Stimulated activated CD4-positive, alpha-beta T cell treated with anti-CD3 and anti-CD28 coated beads, Interleukin-1b, Interleukin-23, amount 100 ng/mL, for 4 hours (primary cell): Measurements from ENCODE around the gene DPY19L3.
"Not testable (repeated sequence)": the region's sequence is repeated elsewhere in the genome, so short reads cannot be mapped to it uniquely, and the experiment has no call there.

Experiments used
- DNase-seq, 2 donors: peaks; one replicate each; pipeline ENCODE4 v3.0.0-alpha.2; 2020; ENCODE audit warnings: low read depth in 2 of 2

Gene DPY19L3

GRCh38 chr19:32396046-32396652, 9.4 kb upstream of the DPY19L3 start:
- DNase-seq: no peak

- no peak for DNase-seq
Observed at GRCh38 chr19:32397671-32398101, 7.9 kb upstream of the DPY19L3 start.

- no peak for DNase-seq
Observed at GRCh38 chr19:32401992-32402391, 3.6 kb upstream of the DPY19L3 start.

GRCh38 chr19:32403291-32403995, 2.1 kb upstream of the DPY19L3 start:
- no peak for DNase-seq

- no peak for DNase-seq
Observed at GRCh38 chr19:32404213-32404932, 1.2 kb upstream of the DPY19L3 start.

GRCh38 chr19:32404933-32405430, 588 bp upstream of the DPY19L3 start:
- DNase-seq: peak in 1 of 2 donors; percentile 17

DNA sequence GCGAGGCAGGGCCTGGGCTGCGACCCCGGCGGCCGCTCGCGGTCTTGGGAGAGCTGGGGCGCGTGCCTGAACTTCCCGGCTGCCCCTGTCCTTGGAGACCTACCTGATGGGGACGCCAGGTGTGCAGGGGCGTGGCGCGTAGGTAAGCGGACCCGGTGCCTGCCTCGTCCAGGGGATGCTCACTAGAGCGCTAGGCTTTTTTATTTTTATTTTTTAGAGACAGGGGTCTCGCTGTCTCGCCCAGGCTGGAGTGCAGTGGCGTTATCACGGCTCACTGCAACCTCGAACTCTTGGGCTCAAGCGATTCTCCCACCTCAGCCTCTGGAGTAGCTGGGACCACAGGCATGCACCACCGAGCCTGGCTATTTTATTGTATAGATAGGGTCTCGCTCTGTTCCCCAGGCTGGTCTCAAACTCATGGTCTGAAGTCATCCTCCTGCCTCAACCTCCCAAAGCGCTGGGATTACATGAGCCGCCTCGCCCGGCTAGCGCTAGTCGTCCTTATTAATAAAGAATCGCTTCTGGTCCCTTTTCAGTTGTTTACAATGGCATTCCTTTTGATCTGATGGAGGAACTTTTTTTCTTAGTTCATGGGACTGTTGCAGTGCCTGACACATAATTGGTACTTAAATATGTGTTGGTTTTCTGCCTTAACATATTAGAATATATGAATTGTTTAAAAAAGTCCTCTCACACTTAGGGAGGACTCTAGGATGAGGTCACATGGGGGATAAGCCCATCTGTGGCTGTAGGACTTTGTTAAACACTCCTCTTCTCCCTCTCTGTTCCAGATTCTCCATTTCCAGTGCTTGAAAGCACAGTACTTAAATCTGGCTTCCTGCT, 812 bp downstream of the DPY19L3 start:
- no peak for DNase-seq

- DNase-seq: no peak
Observed at GRCh38 chr19:32407004-32407992, 1.7 kb downstream of the DPY19L3 start.

DNA sequence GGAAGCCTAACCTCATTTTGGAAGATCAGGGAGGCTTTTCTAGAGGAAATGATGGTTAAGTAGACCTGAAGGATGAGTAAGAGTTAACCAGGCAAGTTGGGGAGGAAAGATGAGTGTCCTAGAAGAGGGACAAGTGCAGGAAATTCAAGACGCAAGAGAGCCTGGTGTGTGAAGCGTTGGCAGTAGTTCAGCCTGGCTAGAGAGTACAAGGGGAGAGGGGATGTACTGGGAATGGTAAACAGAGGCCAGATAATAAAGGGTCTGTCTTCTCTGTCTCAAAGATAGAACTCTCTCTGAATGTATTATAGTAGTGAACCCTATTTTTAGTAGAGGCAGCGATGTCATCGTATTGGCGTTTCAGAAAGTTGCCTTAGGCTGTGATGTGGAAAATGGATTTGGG, 9.7 kb downstream of the DPY19L3 start:
- DNase-seq: no peak

DNA sequence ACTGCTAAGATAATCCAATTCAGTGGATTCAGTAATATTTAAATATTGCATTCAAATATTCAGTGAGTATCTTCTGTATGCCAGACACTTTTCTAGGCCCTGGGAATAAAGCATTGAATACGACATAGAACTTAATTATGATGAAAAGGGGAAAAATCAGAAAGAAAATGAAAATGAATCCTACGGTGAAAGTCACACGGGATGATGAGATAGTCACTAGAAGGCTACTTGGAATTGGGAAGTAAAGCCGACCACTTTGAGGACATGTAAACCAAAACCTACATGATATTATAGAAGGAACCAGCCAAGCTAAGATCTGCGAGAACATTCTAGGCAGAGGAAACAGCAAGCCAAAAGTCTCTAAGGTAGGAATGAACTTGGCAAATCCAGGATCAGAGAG, 10.1 kb downstream of the DPY19L3 start:
- DNase-seq: no peak

DNA sequence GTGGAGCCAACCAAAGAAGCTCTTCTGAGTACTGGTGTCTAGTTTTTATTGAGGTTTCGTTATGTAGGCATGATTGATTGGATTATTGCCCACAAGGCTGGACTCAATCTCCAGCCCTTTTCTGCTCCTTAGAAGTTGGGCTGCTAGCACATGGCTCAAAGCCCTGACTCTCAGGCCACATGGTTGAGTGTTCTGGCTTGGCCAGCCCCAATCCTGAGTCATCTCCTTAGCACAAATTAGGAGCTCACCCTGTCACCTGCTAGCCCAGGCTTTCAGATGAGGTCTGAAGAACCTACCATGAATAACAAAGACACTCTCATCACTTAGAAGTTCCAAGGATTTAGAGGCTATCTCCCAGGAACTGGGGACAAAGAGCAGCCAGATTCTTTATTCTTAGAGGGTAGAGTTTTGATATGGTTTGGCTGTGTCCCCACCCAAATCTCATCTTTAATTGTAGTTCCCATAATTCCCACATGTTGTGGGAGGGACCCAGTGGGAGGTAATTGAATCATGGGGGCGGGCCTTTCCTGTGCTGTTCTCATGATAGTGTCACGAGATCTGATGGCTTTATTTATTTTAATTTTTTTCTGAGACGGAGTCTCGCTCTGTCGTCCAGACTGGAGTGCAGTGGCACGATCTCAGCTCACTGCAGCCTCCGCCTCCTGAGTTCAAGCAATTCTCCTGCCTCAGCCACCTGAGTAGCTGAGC, 11.3 kb downstream of the DPY19L3 start:
- DNase-seq: no peak

DNA sequence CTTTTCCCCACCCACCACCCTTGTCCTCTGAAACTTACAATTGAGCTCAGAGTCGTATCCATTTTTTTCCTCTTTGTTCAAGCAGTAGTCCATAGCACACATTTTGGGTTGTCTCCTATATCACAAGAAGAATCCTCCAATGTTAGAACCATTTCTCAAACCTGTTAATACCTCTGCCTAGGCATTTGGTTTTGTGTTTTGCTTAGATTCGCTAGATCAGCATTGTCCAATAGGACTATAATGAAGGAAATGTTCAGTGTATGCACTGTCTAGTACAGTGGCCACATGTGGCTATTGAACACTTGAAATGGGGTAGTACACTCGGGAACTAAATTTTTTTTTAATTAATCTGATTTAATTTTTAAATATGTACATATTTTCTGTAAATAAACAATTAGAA, 12.6 kb downstream of the DPY19L3 start:
- DNase-seq: no peak

- DNase-seq: no peak
Observed at GRCh38 chr19:32421589-32422361, 16.2 kb downstream of the DPY19L3 start.

DNA sequence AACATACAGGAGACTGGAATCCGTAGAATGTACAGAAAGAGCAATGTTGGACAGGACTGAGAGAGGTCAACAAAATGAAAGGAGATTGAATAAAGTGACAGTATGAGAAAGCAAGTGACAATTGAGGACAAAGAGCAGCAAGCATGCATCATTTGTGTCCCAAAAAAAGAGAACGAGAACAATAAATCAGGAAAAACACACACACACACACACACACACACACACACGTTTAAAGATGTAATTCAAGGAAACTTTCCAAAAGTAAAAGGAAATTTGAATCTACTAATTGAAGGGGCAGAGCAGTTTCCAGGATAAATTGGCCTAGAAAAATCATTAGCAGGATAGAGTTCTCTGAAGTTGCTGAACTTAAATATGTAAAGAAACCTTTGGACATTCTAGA, 16.9 kb downstream of the DPY19L3 start:
- no peak for DNase-seq

DNA sequence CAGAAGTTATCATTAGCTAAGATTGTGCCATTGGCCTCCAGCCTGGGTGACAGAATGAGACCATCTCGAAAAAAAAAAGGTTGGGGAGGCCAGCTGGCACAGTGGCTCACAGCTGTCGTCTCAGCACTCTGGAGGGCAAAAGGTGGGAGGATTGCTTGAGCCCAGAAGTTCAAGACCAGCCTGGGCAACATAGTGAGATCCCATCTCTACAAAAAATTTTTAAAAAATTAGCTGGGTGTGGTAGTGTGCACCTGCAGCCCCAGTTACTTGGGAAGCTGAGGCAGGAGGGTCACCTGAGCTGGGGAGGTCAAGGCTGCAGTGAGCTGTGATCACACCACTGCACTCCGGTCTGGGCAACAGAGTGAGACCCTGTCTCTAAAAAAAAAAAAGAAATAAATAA, 18.4 kb downstream of the DPY19L3 start:
- DNase-seq: not testable (repeated sequence)

- no peak for DNase-seq
Observed at GRCh38 chr19:32427536-32427935, 22.0 kb downstream of the DPY19L3 start.

DNA sequence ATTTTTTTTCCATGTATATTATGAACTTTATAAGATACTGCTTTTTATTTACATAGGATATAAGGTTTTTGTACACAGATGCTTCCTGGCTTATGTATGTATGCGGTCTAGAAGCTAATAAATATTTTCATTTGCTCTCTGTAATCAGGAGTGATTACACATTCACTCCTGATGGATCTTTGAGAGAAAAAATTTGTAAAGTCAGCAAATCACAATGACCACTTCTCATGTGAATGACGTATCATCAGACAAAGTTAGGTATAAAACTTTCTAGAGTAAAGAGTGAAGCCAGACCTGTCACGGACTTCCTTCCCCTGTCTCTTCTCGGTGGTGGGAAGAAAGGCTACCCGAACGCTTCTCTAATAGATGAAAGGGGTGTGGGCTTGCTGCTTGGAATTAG, 31.1 kb downstream of the DPY19L3 start:
- no peak for DNase-seq

- DNase-seq: no peak
Observed at GRCh38 chr19:32437096-32437495, 31.5 kb downstream of the DPY19L3 start.

- no peak for DNase-seq
Observed at GRCh38 chr19:32438751-32439150, 33.2 kb downstream of the DPY19L3 start.
